GM23248 (cell line): ENCODE results near the gene RARB. TPM values are rescaled to one million over a fixed set of nuclear protein-coding genes. Genes with fewer than 3 reads are reported as not detected.

Experiments used
- DNase-seq: peaks from one replicate; pipeline ENCODE4 v3.0.0-alpha.2; 2015
- H2AFZ ChIP-seq: fragments of 200-600 bp; sonication (generic); 2 replicates; pipeline ENCODE4 v1.6.1; 2016; ENCODE audit warnings: antibody characterized with exemption
- H3F3A ChIP-seq: fragments of 200-600 bp; sonication (generic); 2 replicates; pipeline ENCODE4 v1.6.1; 2016; ENCODE audit warnings: mild to moderate bottlenecking, antibody characterized with exemption, mixed run types; ENCODE audit not compliant: insufficient read depth
- H3K27ac ChIP-seq: fragments of 200-600 bp; sonication (generic); 2 replicates; pipeline ENCODE4 v1.5.1; 2016; ENCODE audit warnings: mild to moderate bottlenecking
- H3K27me3 ChIP-seq: fragments of 200-600 bp; sonication (generic); replicated peaks from 2 replicates; pipeline ENCODE4 v1.6.1; 2016; ENCODE audit warnings: mild to moderate bottlenecking; ENCODE audit not compliant: insufficient read depth
- H3K36me3 ChIP-seq: fragments of 200-600 bp; sonication (generic); 2 replicates; pipeline ENCODE4 v1.6.1; 2016; ENCODE audit warnings: low read depth, mild to moderate bottlenecking
- H3K4me1 ChIP-seq: fragments of 200-600 bp; sonication (generic); 2 replicates; pipeline ENCODE4 v1.6.1; 2016; ENCODE audit warnings: mild to moderate bottlenecking; ENCODE audit not compliant: insufficient read depth
- H3K4me2 ChIP-seq: fragments of 200-600 bp; sonication (generic); one replicate; pipeline ENCODE4 v1.6.1; 2016; ENCODE audit warnings: mild to moderate bottlenecking; ENCODE audit not compliant: unreplicated experiment
- H3K4me3 ChIP-seq: fragments of 200-600 bp; sonication (generic); 2 replicates; pipeline ENCODE4 v1.5.1; 2016; ENCODE audit warnings: mild to moderate bottlenecking
- H3K79me2 ChIP-seq: fragments of 200-600 bp; sonication (generic); 2 replicates; pipeline ENCODE4 v1.6.1; 2016; ENCODE audit warnings: mild to moderate bottlenecking; ENCODE audit not compliant: insufficient read depth
- H3K9ac ChIP-seq: fragments of 200-600 bp; sonication (generic); 2 replicates; pipeline ENCODE4 v1.6.1; 2016; ENCODE audit warnings: mild to moderate bottlenecking
- H3K9me2 ChIP-seq: fragments of 200-600 bp; sonication (generic); 2 replicates; pipeline ENCODE4 v1.6.1; 2016; ENCODE audit warnings: mixed run types, mild to moderate bottlenecking, moderate library complexity; ENCODE audit not compliant: insufficient read depth
- H3K9me3 ChIP-seq: fragments of 200-600 bp; sonication (generic); one replicate; pipeline ENCODE4 v1.6.1; 2017; ENCODE audit warnings: low read depth
- H4K20me1 ChIP-seq: fragments of 200-600 bp; sonication (generic); 2 replicates; pipeline ENCODE4 v1.6.0; 2016; ENCODE audit not compliant: insufficient read depth
- EZH2 ChIP-seq: fragments of 200-600 bp; sonication (generic); IDR thresholded peaks from 2 replicates; pipeline ENCODE4 v1.6.1; 2018; ENCODE audit warnings: antibody characterized with exemption, mild to moderate bottlenecking; ENCODE audit not compliant: insufficient read depth, poor library complexity, severe bottlenecking
- EZH2phosphoT487 ChIP-seq: fragments of 200-600 bp; sonication (generic); IDR thresholded peaks from 2 replicates; pipeline ENCODE4 v1.6.1; 2018; ENCODE audit warnings: antibody characterized with exemption, moderate library complexity, mild to moderate bottlenecking, low read depth; ENCODE audit not compliant: insufficient read depth
- WGBS, 2 experiments: methylation state at CpG; one replicate each; pipeline ENCODE4 v1.1.6; 2015 to 2017; ENCODE audit warnings: low lambda C conversion rate in 2 of 2, low coverage in 1 of 2; ENCODE audit errors: missing lambda C conversion rate in 2 of 2; 5-methylcytosine and 5-hydroxymethylcytosine counted together
- in situ Hi-C: fragments of 300-500 bp; cut with MboI; formaldehyde crosslinking; loops from 2 replicates; pipeline ENCODE4 v1.15.0; 2020
- polyA plus RNA-seq: library from polyadenylated mRNA; unstranded; fragments of >200 nt; fragmentation: Nextera tagmentation; extraction: Ambion mirVana; gene quantifications from 2 replicates; pipeline ENCODE4 v1.2.1, GENCODE V29; 2016
- total RNA-seq: library from RNA; depleted of rRNA; stranded (reverse); fragments of >200 nt; shearing (Covaris generic); gene quantifications from 2 replicates; pipeline ENCODE4 v1.2.3, GENCODE V29; 2014

Gene RARB
- total and polyA plus RNA-seq, 2 experiments from 2014 or later: 0.11 TPM; not detected in 1

DNA sequence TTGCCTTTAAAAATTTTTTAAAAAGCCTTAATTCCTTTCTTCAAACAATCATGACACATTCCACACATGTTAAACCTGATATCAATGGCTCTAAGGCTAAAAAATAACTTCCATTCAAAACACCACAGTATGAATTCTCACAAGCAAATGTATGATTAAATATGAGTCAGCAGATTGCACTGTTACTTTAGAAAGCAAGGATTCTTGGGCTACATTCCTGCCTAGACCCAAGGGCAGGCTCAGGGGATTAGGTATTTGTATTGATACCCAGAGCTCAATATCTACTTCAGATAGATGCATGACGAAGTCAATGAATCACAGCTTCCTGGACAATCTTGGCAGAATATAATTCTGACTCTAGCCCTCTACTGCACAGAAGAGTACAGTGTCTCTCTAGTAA, 65.7 kb downstream of the RARB start:
- Histone ChIP-seq H3K27me3 (no peaks in the 10 kb centered on the region), H3K27ac (no peak overlapping the region; the same call in 1 of the 2 replicates), H3K9me3 (peaks cover 4% of the 10 kb centered on the region), H3K9ac (no peak overlapping the region), H3K36me3 (no peaks in the 10 kb centered on the region), H3K9me2 (no peaks in the 10 kb centered on the region), H2AFZ (no peak overlapping the region), H3F3A (no peaks in the 10 kb centered on the region), H4K20me1 (no peaks in the 10 kb centered on the region), H3K4me1 (no peaks in the 10 kb centered on the region), H3K4me2 (no peak overlapping the region), H3K4me3 (no peak overlapping the region), H3K79me2 (no peaks in the 10 kb centered on the region)
- TF ChIP-seq EZH2phosphoT487 (no peak), EZH2 (no peak)
- 18 to 28% methylated on average over 1 of the region's 1 CpG for WGBS, 2 experiments
- in situ Hi-C loops: no loop called here
- DNase-seq: peak; percentile 38

DNA sequence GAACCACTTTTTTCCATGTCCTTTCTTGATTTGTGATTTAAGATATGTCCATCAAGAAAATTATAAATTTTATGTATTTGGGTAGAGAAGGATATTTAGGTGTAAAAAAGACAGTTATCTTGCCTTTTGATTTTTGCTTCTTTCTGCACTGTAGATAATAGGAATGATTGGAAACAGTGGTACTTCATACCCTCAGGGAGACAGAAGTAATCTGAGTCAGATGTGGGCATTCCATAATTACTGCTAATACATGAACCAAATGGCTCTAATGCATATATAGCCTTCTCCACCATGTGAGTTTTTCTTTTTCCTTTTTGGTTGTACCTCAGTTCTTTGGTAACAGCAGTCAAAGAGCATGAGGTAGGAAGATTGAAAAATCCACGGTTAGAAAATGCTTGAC, 67.2 kb downstream of the RARB start:
- no peaks in the 10 kb centered on the region for H3K9me2 ChIP-seq
- H3K36me3 ChIP-seq: no peaks in the 10 kb centered on the region
- in situ Hi-C loops: no loop called here
- H3F3A ChIP-seq: no peaks in the 10 kb centered on the region
- no peak overlapping the region for H3K4me2 ChIP-seq
- no peak for DNase-seq
- no peaks in the 10 kb centered on the region for H4K20me1 ChIP-seq
- peaks cover 4% of the 10 kb centered on the region for H3K9me3 ChIP-seq
- no peaks in the 10 kb centered on the region for H3K4me1 ChIP-seq
- no peaks in the 10 kb centered on the region for H3K79me2 ChIP-seq
- TF ChIP-seq EZH2: no peak
- TF ChIP-seq EZH2phosphoT487: no peak
- 22 to 25% methylated on average over 1 of the region's 1 CpG for WGBS, 2 experiments
- no peak overlapping the region for H3K27ac ChIP-seq
- H3K27me3 ChIP-seq: no peaks in the 10 kb centered on the region
- H3K9ac ChIP-seq: no peak overlapping the region
- no peak overlapping the region for H2AFZ ChIP-seq
- H3K4me3 ChIP-seq: no peak overlapping the region

DNA sequence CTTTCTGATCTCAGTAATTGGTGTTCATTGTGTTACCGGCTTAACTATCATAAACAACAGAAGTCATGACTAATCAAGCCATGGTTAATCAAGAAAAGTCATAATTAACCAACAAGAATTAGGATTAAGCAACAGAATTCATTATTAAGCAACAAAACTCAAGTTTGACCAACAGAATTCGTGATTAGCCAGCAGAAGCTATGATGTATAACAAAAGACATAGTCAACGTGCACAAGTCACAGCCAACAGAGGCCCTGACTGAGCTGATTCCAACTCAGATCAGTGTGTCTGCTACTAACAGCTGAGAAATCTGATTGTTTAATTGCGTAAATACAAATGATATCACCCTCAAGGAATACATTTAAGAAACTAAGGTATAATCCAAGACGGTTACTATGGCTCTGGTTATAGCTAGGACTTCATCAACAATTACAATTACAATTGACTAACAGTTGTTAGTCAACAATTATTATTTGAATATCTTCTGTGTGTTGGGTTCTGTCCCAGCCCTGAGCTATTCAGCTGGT, 67.7 kb downstream of the RARB start:
- Histone ChIP-seq H3K4me3 (no peak overlapping the region), H3K9ac (no peak overlapping the region), H2AFZ (no peak overlapping the region), H3K27me3 (no peaks in the 10 kb centered on the region), H3K79me2 (no peaks in the 10 kb centered on the region), H3F3A (no peaks in the 10 kb centered on the region), H4K20me1 (no peaks in the 10 kb centered on the region), H3K9me3 (peaks cover 4% of the 10 kb centered on the region), H3K36me3 (no peaks in the 10 kb centered on the region), H3K4me1 (no peaks in the 10 kb centered on the region), H3K27ac (no peak overlapping the region), H3K9me2 (no peaks in the 10 kb centered on the region), H3K4me2 (no peak overlapping the region)
- TF ChIP-seq EZH2phosphoT487 (no peak), EZH2 (no peak)
- DNase-seq: no peak
- in situ Hi-C loops: no loop called here
- WGBS, 2 experiments: 64 to 67% methylated on average over 5 of the region's 5 CpGs

DNA sequence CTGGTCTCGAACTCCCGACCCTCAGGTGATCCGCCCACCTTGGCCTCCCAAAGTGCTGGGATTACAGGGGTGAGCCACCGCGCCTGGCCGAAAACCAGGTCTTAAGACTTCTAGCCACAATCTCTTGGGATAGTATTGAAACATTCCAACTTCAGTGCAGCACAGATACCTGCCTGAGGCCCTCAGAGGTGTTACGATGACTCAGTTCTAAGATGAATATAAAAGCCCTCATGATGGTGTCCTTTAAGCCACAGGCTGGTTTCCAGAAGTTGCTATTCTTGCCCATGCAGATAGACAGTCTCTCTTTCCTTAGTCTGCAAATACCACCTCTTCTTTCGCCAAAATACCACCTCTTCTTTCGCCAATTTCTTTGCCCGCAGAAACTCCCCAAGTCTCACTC, 69.0 kb downstream of the RARB start:
- no peak for TF ChIP-seq EZH2
- TF ChIP-seq EZH2phosphoT487: no peak
- in situ Hi-C loops: no loop called here
- Histone ChIP-seq H3K4me1 (no peaks in the 10 kb centered on the region), H3K27me3 (no peaks in the 10 kb centered on the region), H3K4me2 (no peak overlapping the region), H3K9ac (no peak overlapping the region), H3K27ac (no peak overlapping the region), H3K4me3 (no peak overlapping the region), H4K20me1 (no peaks in the 10 kb centered on the region), H3K9me2 (no peaks in the 10 kb centered on the region), H2AFZ (no peak overlapping the region), H3K36me3 (no peaks in the 10 kb centered on the region), H3K9me3 (peaks cover 4% of the 10 kb centered on the region), H3K79me2 (no peaks in the 10 kb centered on the region), H3F3A (no peaks in the 10 kb centered on the region)
- no peak for DNase-seq
- 64 to 76% methylated on average over 10 of the region's 10 CpGs for WGBS, 2 experiments

DNA sequence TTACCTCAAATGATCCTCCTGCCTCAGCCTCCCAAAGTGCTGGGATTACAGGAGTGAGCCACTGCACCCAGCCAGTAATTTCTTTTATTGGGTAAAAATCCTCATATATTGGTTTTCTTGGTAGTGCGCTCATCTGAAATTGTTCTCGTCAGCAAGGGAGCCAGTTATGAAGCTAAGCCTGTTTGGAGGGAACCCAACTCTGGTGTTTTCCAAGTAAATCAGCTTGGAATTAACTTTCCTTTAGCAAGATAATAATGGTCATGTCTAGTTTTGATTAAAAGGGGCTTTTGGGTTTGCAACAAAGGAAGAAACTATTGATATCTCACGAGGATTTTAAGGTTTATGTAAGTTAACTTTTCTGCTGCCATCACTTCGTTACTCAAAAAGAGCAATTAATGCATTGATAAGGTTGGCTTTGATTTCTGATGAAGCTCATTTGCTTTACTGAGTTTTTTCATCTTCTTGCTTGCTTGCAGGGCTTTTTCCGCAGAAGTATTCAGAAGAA, 72.7 kb downstream of the RARB start:
- no peak for TF ChIP-seq EZH2phosphoT487
- no peak for TF ChIP-seq EZH2

More for the DNA sequence above, 72.7 kb downstream of the RARB start:
- H3K4me3 ChIP-seq: no peak overlapping the region
- H3K79me2 ChIP-seq: no peaks in the 10 kb centered on the region
- H3K4me2 ChIP-seq: no peak overlapping the region
- H3K4me1 ChIP-seq: no peaks in the 10 kb centered on the region
- in situ Hi-C loops: no loop called here
- H2AFZ ChIP-seq: no peak overlapping the region
- no peaks in the 10 kb centered on the region for H3K9me3 ChIP-seq
- H4K20me1 ChIP-seq: no peaks in the 10 kb centered on the region
- WGBS, 2 experiments: 57 to 71% methylated on average over 5 of the region's 5 CpGs
- H3K9me2 ChIP-seq: no peaks in the 10 kb centered on the region
- no peaks in the 10 kb centered on the region for H3F3A ChIP-seq
- H3K27ac ChIP-seq: no peak overlapping the region
- H3K27me3 ChIP-seq: no peaks in the 10 kb centered on the region
- no peak for DNase-seq
- H3K36me3 ChIP-seq: no peaks in the 10 kb centered on the region
- no peak overlapping the region for H3K9ac ChIP-seq
